HepG2 (cell line): ENCODE data around the gene GRB7. TPM values are rescaled to one million over a fixed set of nuclear protein-coding genes. Genes with fewer than 3 reads are reported as not detected.
A peak's percentile ranks its signal among the peaks of the same experiment; 100 is the strongest.

Experiments
- ATAD3A ChIP-seq: sonication (generic); formaldehyde crosslinking; IDR thresholded peaks from 2 replicates; pipeline ENCODE4 v1.4.0; 2020; ENCODE audit warnings: missing genetic modification reagents
- CCAR2 ChIP-seq: fragments of 200-400 bp; formaldehyde crosslinking; optimal IDR thresholded peaks from 2 replicates; pipeline ENCODE3; 2018; ENCODE audit warnings: low read depth, mild to moderate bottlenecking, low read length, moderate library complexity
- HMGA1 ChIP-seq: sonication (generic); formaldehyde crosslinking; conservative IDR thresholded peaks from 2 replicates; pipeline ENCODE4 v1.4.0; 2020; ENCODE audit warnings: missing genetic modification reagents
- KMT2B ChIP-seq: IDR thresholded peaks from 2 replicates; pipeline ENCODE4 v1.6.1; 2016; ENCODE audit warnings: missing genetic modification reagents, missing compliant biosample characterization
- MAFF ChIP-seq: IDR thresholded peaks from 2 replicates; pipeline ENCODE4 v1.6.1; 2011; ENCODE audit warnings: low read depth, low read length, improper control_type of control experiment
- MBNL3 ChIP-seq: fragments of 250-450 bp; sonication (Bioruptor Pico); conservative IDR thresholded peaks from 2 replicates; pipeline ENCODE4 v1.8.0; 2022; ENCODE audit warnings: mild to moderate bottlenecking, inconsistent platforms
- PCBP2 ChIP-seq: fragments of 200-400 bp; formaldehyde crosslinking; optimal IDR thresholded peaks from 2 replicates; pipeline ENCODE3; 2018; ENCODE audit warnings: low read length, low read depth; ENCODE audit not compliant: poor library complexity, severe bottlenecking
- RFXAP ChIP-seq: sonication (generic); formaldehyde crosslinking; IDR thresholded peaks from 2 replicates; pipeline ENCODE4 v1.4.0; 2020; ENCODE audit warnings: missing genetic modification reagents, borderline replicate concordance
- SPEN ChIP-seq: sonication (generic); formaldehyde crosslinking; IDR thresholded peaks from 2 replicates; pipeline ENCODE4 v1.5.1; 2020; ENCODE audit warnings: low read depth, mild to moderate bottlenecking, missing genetic modification reagents
- ZFP41 ChIP-seq: sonication (generic); formaldehyde crosslinking; IDR thresholded peaks from 2 replicates; pipeline ENCODE4 v1.4.0; 2020; ENCODE audit warnings: mild to moderate bottlenecking, missing genetic modification reagents, borderline replicate concordance
- ZFYVE20 ChIP-seq: sonication (generic); formaldehyde crosslinking; IDR thresholded peaks from 2 replicates; pipeline ENCODE4 v1.8.0; 2023; ENCODE audit warnings: low read depth, mild to moderate bottlenecking, moderate library complexity, missing genetic modification reagents, borderline replicate concordance
- ZNF691 ChIP-seq: sonication (generic); formaldehyde crosslinking; IDR thresholded peaks from 2 replicates; pipeline ENCODE4 v1.4.0; 2020; ENCODE audit warnings: missing genetic modification reagents, low read depth, mild to moderate bottlenecking, borderline replicate concordance
- ZNF768 ChIP-seq: sonication (generic); formaldehyde crosslinking; IDR thresholded peaks from 2 replicates; pipeline ENCODE4 v1.4.0; 2020; ENCODE audit warnings: missing genetic modification reagents
- ZNF790 ChIP-seq: sonication (generic); formaldehyde crosslinking; IDR thresholded peaks from 2 replicates; pipeline ENCODE4 v1.8.0; 2022; ENCODE audit warnings: missing genetic modification reagents, mild to moderate bottlenecking, borderline replicate concordance
- polyA plus RNA-seq, 8 experiments: library from polyadenylated mRNA; depleted of rRNA in 3 of 8; stranded (reverse) in 7 of 8; unstranded in 1 of 8; fragments of >200 nt; fragmentation: Illumina TruSeq in 4 of 8; extraction: Trizol in 4 of 8; gene quantifications; 2 replicates each; pipeline versions ENCODE4 v1.2.1 to v1.2.3, GENCODE V29; 2011 to 2016; ENCODE audit warnings: low read depth in 4 of 8, missing spikeins in 1 of 8, mixed read lengths in 1 of 8; ENCODE audit not compliant: insufficient read depth in 1 of 8
- total RNA-seq, 5 experiments: library from RNA; depleted of rRNA; stranded (reverse); fragments of >200 nt; fragmentation: Illumina TruSeq; extraction: Trizol; gene quantifications; 2 replicates each; pipeline ENCODE4 v1.2.3, GENCODE V29; 2016; ENCODE audit warnings: low read depth in 1 of 5
- TF ChIP-seq, protein P1 (sequence below): sonication (generic); formaldehyde crosslinking; IDR thresholded peaks from 2 replicates; pipeline ENCODE4 v1.8.1; 2022; ENCODE audit warnings: low read depth, mild to moderate bottlenecking, missing genetic modification reagents
- TF ChIP-seq, protein P2 (sequence below): sonication (generic); formaldehyde crosslinking; IDR thresholded peaks from 2 replicates; pipeline ENCODE4 v1.5.0; 2020; ENCODE audit warnings: missing genetic modification reagents, mild to moderate bottlenecking, borderline replicate concordance
- TF ChIP-seq, protein P3 (sequence below): sonication (generic); formaldehyde crosslinking; IDR thresholded peaks from 2 replicates; pipeline ENCODE4 v1.5.0; 2020; ENCODE audit warnings: mild to moderate bottlenecking, missing genetic modification reagents, borderline replicate concordance
- TF ChIP-seq, protein P4 (sequence below): sonication (generic); formaldehyde crosslinking; IDR thresholded peaks from 2 replicates; pipeline ENCODE4 v1.4.0; 2020; ENCODE audit warnings: missing genetic modification reagents

The GRB7 gene
- total and polyA plus RNA-seq, 2 of the 13 experiments (the other 11 are each of a cell fraction or from before 2014, with no cell fraction given), result 60.2 to 77.7 TPM

GRCh38 chr17:39754161-39754957 is 16.6 kb downstream of the GRB7 start (continued):
- TF ChIP-seq, protein P1, sequence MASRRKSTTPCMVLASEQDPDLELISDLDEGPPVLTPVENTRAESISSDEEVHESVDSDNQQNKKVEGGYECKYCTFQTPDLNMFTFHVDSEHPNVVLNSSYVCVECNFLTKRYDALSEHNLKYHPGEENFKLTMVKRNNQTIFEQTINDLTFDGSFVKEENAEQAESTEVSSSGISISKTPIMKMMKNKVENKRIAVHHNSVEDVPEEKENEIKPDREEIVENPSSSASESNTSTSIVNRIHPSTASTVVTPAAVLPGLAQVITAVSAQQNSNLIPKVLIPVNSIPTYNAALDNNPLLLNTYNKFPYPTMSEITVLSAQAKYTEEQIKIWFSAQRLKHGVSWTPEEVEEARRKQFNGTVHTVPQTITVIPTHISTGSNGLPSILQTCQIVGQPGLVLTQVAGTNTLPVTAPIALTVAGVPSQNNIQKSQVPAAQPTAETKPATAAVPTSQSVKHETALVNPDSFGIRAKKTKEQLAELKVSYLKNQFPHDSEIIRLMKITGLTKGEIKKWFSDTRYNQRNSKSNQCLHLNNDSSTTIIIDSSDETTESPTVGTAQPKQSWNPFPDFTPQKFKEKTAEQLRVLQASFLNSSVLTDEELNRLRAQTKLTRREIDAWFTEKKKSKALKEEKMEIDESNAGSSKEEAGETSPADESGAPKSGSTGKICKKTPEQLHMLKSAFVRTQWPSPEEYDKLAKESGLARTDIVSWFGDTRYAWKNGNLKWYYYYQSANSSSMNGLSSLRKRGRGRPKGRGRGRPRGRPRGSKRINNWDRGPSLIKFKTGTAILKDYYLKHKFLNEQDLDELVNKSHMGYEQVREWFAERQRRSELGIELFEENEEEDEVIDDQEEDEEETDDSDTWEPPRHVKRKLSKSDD (CRISPR knock-in tag), result peak; percentile 67; the same call in 1 of the 2 replicates
- TF ChIP-seq, protein P2, sequence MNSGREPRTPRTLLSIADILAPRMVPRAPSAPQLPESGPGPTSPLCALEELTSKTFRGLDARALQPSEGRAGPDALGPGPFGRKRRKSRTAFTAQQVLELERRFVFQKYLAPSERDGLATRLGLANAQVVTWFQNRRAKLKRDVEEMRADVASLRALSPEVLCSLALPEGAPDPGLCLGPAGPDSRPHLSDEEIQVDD (CRISPR knock-in tag), result peak; percentile 80; the same call in 1 of the 2 replicates
- TF ChIP-seq, protein P3, sequence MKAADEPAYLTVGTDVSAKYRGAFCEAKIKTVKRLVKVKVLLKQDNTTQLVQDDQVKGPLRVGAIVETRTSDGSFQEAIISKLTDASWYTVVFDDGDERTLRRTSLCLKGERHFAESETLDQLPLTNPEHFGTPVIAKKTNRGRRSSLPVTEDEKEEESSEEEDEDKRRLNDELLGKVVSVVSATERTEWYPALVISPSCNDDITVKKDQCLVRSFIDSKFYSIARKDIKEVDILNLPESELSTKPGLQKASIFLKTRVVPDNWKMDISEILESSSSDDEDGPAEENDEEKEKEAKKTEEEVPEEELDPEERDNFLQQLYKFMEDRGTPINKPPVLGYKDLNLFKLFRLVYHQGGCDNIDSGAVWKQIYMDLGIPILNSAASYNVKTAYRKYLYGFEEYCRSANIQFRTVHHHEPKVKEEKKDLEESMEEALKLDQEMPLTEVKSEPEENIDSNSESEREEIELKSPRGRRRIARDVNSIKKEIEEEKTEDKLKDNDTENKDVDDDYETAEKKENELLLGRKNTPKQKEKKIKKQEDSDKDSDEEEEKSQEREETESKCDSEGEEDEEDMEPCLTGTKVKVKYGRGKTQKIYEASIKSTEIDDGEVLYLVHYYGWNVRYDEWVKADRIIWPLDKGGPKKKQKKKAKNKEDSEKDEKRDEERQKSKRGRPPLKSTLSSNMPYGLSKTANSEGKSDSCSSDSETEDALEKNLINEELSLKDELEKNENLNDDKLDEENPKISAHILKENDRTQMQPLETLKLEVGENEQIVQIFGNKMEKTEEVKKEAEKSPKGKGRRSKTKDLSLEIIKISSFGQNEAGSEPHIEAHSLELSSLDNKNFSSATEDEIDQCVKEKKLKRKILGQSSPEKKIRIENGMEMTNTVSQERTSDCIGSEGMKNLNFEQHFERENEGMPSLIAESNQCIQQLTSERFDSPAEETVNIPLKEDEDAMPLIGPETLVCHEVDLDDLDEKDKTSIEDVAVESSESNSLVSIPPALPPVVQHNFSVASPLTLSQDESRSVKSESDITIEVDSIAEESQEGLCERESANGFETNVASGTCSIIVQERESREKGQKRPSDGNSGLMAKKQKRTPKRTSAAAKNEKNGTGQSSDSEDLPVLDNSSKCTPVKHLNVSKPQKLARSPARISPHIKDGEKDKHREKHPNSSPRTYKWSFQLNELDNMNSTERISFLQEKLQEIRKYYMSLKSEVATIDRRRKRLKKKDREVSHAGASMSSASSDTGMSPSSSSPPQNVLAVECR, result peak; percentile 90
- TF ChIP-seq ZNF691 (CRISPR knock-in tag), result no peak; the same call in none of the 2 replicates
- TF ChIP-seq ZNF790 (CRISPR knock-in tag), result no peak; the same call in 1 of the 2 replicates
- TF ChIP-seq HMGA1 (CRISPR knock-in tag), result no peak
- peak; percentile 96 for TF ChIP-seq SPEN (CRISPR knock-in tag)
- TF ChIP-seq ZFP41, result no peak
- peak; percentile 81; the same call in 1 of the 2 replicates for TF ChIP-seq ATAD3A (CRISPR knock-in tag)
- TF ChIP-seq, protein P4, sequence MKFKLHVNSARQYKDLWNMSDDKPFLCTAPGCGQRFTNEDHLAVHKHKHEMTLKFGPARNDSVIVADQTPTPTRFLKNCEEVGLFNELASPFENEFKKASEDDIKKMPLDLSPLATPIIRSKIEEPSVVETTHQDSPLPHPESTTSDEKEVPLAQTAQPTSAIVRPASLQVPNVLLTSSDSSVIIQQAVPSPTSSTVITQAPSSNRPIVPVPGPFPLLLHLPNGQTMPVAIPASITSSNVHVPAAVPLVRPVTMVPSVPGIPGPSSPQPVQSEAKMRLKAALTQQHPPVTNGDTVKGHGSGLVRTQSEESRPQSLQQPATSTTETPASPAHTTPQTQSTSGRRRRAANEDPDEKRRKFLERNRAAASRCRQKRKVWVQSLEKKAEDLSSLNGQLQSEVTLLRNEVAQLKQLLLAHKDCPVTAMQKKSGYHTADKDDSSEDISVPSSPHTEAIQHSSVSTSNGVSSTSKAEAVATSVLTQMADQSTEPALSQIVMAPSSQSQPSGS (CRISPR knock-in tag), result no peak; the same call in none of the 2 replicates
- no peak for TF ChIP-seq MBNL3 (CRISPR knock-in tag)
- TF ChIP-seq KMT2B (CRISPR knock-in tag), result peak; percentile 85
- peak; percentile 47; the same call in 1 of the 2 replicates for TF ChIP-seq ZFYVE20 (CRISPR knock-in tag)
- TF ChIP-seq ZNF768, result peak; percentile 57
- no peak for TF ChIP-seq MAFF
- TF ChIP-seq PCBP2, result no peak
- peak; percentile 91; the same call in 1 of the 2 replicates for TF ChIP-seq RFXAP
- TF ChIP-seq CCAR2, result no peak
